ENCODE results near the gene TASP1. TPM values are rescaled to one million over a fixed set of nuclear protein-coding genes. Genes with fewer than 3 reads are reported as not detected.

TASP1 gene
- total RNA-seq, 2 experiments from 2014 or later, result 10.7 to 11.3 TPM

DNA sequence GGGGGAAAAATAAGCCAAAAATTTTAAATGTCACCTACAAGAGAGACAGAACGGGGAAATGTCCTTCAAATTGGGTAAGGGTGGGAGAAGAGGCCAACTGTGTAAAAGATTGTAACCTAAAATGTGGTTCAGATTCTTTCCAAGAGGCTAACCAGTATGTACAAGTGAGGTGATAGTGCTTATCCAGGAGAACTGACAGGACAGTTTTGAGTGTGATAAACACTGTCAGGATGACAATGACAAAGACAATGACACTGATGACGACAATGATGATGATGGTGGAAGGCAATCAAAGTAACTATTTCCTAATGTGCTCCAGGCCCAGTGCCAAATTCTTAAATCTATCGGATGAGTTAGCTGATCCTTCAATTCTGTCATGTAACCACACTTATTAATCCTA is 57.3 kb downstream of the TASP1 start:
- H3K36me3 Mint-ChIP-seq (ENCODE audit: low read depth), result peaks cover 91% of the 10 kb centered on the region
- no peak for DNase-seq
- no peak overlapping the region for H3K27ac ChIP-seq (ENCODE audit: low read depth in 1 of 2, low read length in 2 of 2)
- H3K9me3 ChIP-seq (ENCODE audit: control insufficient read depth in 1 of 2, insufficient read depth in 1 of 2, low read length in 2 of 2), result peaks cover 3 to 5% of the 10 kb centered on the region in 2 experiments
- peaks cover 10% of the 10 kb centered on the region for H3K9me3 Mint-ChIP-seq
- intact Hi-C loops (cut with DNase I, micrococcal nuclease), result no loop called here
- no peak overlapping the region for H3K4me3 Mint-ChIP-seq
- no peaks in the 10 kb centered on the region for H3K4me1 Mint-ChIP-seq (ENCODE audit: low read depth)
- peaks cover 17% of the 10 kb centered on the region for H3K36me3 ChIP-seq (ENCODE audit: insufficient read depth, low read length)
- ChIA-PET POLR2A (interaction anchor here (0.7 kb wide), 1 partner anchor 201 kb away, joined by 3 read pairs; no protein-coding TSS in a partner anchor), CTCF (no interaction called here)
- no peaks in the 10 kb centered on the region for H3K27me3 ChIP-seq (ENCODE audit: control insufficient read depth in 1 of 2, insufficient read depth in 2 of 2, low read length in 2 of 2)
- no peaks in the 10 kb centered on the region for H3K4me1 ChIP-seq (ENCODE audit: insufficient read depth, low read length)
- H3K4me3 ChIP-seq (ENCODE audit: low read length), result no peak overlapping the region
- no peak for ATAC-seq (ENCODE audit: poor library complexity)
- TF ChIP-seq, protein P1, sequence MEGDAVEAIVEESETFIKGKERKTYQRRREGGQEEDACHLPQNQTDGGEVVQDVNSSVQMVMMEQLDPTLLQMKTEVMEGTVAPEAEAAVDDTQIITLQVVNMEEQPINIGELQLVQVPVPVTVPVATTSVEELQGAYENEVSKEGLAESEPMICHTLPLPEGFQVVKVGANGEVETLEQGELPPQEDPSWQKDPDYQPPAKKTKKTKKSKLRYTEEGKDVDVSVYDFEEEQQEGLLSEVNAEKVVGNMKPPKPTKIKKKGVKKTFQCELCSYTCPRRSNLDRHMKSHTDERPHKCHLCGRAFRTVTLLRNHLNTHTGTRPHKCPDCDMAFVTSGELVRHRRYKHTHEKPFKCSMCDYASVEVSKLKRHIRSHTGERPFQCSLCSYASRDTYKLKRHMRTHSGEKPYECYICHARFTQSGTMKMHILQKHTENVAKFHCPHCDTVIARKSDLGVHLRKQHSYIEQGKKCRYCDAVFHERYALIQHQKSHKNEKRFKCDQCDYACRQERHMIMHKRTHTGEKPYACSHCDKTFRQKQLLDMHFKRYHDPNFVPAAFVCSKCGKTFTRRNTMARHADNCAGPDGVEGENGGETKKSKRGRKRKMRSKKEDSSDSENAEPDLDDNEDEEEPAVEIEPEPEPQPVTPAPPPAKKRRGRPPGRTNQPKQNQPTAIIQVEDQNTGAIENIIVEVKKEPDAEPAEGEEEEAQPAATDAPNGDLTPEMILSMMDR (IDR thresholded peaks at IDR 0.05), result no peak
- no peaks in the 10 kb centered on the region for H3K27me3 Mint-ChIP-seq
- H3K27ac Mint-ChIP-seq, result no peak overlapping the region

DNA sequence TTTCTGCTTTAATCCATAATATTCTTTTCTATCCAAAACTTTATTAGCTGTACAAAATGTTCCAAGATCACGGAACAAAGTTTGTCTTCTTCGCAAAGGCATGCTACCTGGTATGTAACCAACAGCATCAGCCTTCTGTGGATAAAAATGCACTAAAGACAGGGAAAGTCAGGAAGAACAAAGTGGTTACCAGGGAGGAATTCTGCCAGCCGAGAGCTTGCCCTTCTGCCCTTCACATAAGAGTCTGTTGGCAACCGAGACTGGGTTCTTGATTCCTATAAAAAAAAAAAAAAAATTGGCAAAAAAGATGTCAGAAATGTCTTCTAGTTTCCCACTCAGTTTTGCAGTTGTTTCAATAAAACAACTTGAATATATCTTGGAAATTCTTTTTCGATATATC is 58.0 kb downstream of the TASP1 start:
- intact Hi-C loops (cut with DNase I, micrococcal nuclease), result no loop called here

DNA sequence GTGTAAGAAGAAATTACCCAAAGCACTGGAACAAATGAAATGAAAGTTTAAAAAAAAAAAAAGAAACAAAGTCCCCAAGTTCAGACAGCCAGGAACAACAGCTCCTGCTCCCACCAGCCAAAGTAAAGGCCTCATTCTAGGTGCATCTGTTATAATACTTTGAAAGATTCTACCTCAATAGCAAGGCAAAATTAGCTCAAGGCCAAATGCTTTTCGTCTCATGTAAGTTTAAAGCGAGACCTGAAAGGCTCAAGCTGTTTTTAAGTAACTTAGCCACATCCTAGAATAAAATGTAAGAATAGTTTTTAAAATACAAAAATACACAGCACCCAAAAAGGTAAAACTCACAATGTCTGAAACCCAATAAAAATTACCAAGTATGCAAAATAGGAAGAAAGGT is 64.7 kb downstream of the TASP1 start:
- intact Hi-C loops (cut with DNase I, micrococcal nuclease), result no loop called here
- POLR2A ChIA-PET, result no interaction called here
- CTCF ChIA-PET, result interaction anchor here (0.6 to 1.1 kb wide), 2 partner anchors 12 kb away, joined by 3 read pairs; no protein-coding TSS in a partner anchor
- no peaks in the 10 kb centered on the region for H3K27me3 Mint-ChIP-seq
- H3K27ac Mint-ChIP-seq, result no peak overlapping the region
- H3K4me3 ChIP-seq (ENCODE audit: low read length), result no peak overlapping the region
- no peaks in the 10 kb centered on the region for H3K9me3 Mint-ChIP-seq
- peaks cover 7% of the 10 kb centered on the region for H3K36me3 ChIP-seq (ENCODE audit: insufficient read depth, low read length)
- TF ChIP-seq, protein P1 (IDR thresholded peaks at IDR 0.05), result no peak
- no peak for DNase-seq
- peaks cover 79% of the 10 kb centered on the region for H3K36me3 Mint-ChIP-seq (ENCODE audit: low read depth)
- peaks cover 0 to 5% of the 10 kb centered on the region in 2 experiments for H3K9me3 ChIP-seq (ENCODE audit: control insufficient read depth in 1 of 2, insufficient read depth in 1 of 2, low read length in 2 of 2)
- no peak for ATAC-seq (ENCODE audit: poor library complexity)
- H3K27me3 ChIP-seq (ENCODE audit: control insufficient read depth in 1 of 2, insufficient read depth in 2 of 2, low read length in 2 of 2), result no peaks in the 10 kb centered on the region
- no peaks in the 10 kb centered on the region for H3K4me1 Mint-ChIP-seq (ENCODE audit: low read depth)
- H3K27ac ChIP-seq (ENCODE audit: low read depth in 1 of 2, low read length in 2 of 2), result no peak overlapping the region
- no peaks in the 10 kb centered on the region for H3K4me1 ChIP-seq (ENCODE audit: insufficient read depth, low read length)
- H3K4me3 Mint-ChIP-seq, result no peak overlapping the region

More for the DNA sequence above, 58.0 kb downstream of the TASP1 start:
- TF ChIP-seq, protein P1 (IDR thresholded peaks at IDR 0.05), result no peak
- H3K27ac Mint-ChIP-seq, result no peak overlapping the region
- Histone ChIP-seq H3K36me3 (ENCODE audit: insufficient read depth, low read length) (peaks cover 15% of the 10 kb centered on the region), H3K4me1 (ENCODE audit: insufficient read depth, low read length) (no peaks in the 10 kb centered on the region), H3K27ac (ENCODE audit: low read depth in 1 of 2, low read length in 2 of 2) (no peak overlapping the region), H3K9me3 (ENCODE audit: control insufficient read depth in 1 of 2, insufficient read depth in 1 of 2, low read length in 2 of 2) (peaks cover 0 to 6% of the 10 kb centered on the region in 2 experiments), H3K27me3 (ENCODE audit: control insufficient read depth in 1 of 2, insufficient read depth in 2 of 2, low read length in 2 of 2) (no peaks in the 10 kb centered on the region), H3K4me3 (ENCODE audit: low read length) (no peak overlapping the region)
- CTCF ChIA-PET, result interaction anchor here (0.6 kb wide), 1 partner anchor 595 kb away, joined by 3 read pairs; no protein-coding TSS in a partner anchor
- peaks cover 89% of the 10 kb centered on the region for H3K36me3 Mint-ChIP-seq (ENCODE audit: low read depth)
- no peaks in the 10 kb centered on the region for H3K4me1 Mint-ChIP-seq (ENCODE audit: low read depth)
- H3K27me3 Mint-ChIP-seq, result no peaks in the 10 kb centered on the region
- no peak for DNase-seq
- peaks cover 7% of the 10 kb centered on the region for H3K9me3 Mint-ChIP-seq
- H3K4me3 Mint-ChIP-seq, result no peak overlapping the region
- ATAC-seq (ENCODE audit: poor library complexity), result no peak
- POLR2A ChIA-PET, result no interaction called here
